AG04450 (cell line): ENCODE results near the gene TNFRSF19. TPM values are rescaled to one million over a fixed set of nuclear protein-coding genes. Genes with fewer than 3 reads are reported as not detected.

Source experiments
- CTCF ChIA-PET: fragments of 300-600, 350-600 bp; formaldehyde crosslinking; extraction: SDS; loops from one replicate; lab custom pipeline; 2022; ENCODE audit warnings: antibody characterized with exemption, inconsistent platforms; lab: Charles Lee
- POLR2A ChIA-PET: fragments of 350-600 bp; formaldehyde crosslinking; extraction: SDS; loops from one replicate; lab custom pipeline; 2021; ENCODE audit warnings: antibody characterized with exemption, inconsistent platforms; lab: Yijun Ruan, JAX
- DNase-seq: peaks from one replicate; pipeline ENCODE4 v3.0.0-alpha.2; 2011; ENCODE audit warnings: low read depth, low spot score
- H3K27ac ChIP-seq: one replicate; pipeline ENCODE4 v1.5.1; 2012; ENCODE audit warnings: low read depth, low read length, control low read depth
- H3K27me3 ChIP-seq: one replicate; pipeline ENCODE4 v1.6.0; 2012; ENCODE audit warnings: low read length; ENCODE audit not compliant: control insufficient read depth, insufficient read depth
- H3K4me3 ChIP-seq: 2 replicates; pipeline ENCODE4 v1.5.1; 2011; ENCODE audit warnings: mild to moderate bottlenecking, low read depth, low read length, control low read depth
- H3K9me3 ChIP-seq: 2 replicates; pipeline ENCODE4 v1.5.1; 2012; ENCODE audit warnings: low read length; ENCODE audit not compliant: control insufficient read depth, insufficient read depth
- polyA plus RNA-seq: library from polyadenylated mRNA; depleted of rRNA; stranded (reverse); fragments of >200 nt; gene quantifications from 2 replicates; pipeline ENCODE4 v1.2.3, GENCODE V29; 2011
- TF ChIP-seq, protein P1 (sequence below): IDR thresholded peaks from 2 replicates; pipeline ENCODE4 v1.5.1; 2011; ENCODE audit warnings: low read depth, low read length, control low read depth, inconsistent platforms

Gene TNFRSF19
- polyA plus RNA-seq, 1 experiment, result 183 TPM

DNA sequence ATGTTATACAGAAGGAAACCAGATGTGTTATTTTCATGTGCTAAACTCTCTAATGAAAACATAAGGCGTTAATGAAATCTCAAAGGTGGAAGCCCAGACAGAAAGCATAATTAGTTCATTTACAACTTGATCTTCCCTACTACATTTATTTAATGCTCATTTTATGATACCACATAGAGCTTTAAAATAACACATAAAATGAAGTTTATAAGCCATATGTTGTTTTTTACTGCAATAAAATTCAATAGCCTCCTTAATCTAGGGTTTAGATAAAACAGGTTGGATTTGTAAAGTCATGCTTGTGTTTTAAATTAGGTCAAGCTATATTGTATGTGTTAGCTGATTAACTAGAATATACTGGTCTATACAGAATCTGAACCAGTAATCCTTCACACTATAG lies 81.2 kb downstream of the TNFRSF19 start:
- H3K4me3 ChIP-seq, result no peak overlapping the region
- TF ChIP-seq, protein P1, sequence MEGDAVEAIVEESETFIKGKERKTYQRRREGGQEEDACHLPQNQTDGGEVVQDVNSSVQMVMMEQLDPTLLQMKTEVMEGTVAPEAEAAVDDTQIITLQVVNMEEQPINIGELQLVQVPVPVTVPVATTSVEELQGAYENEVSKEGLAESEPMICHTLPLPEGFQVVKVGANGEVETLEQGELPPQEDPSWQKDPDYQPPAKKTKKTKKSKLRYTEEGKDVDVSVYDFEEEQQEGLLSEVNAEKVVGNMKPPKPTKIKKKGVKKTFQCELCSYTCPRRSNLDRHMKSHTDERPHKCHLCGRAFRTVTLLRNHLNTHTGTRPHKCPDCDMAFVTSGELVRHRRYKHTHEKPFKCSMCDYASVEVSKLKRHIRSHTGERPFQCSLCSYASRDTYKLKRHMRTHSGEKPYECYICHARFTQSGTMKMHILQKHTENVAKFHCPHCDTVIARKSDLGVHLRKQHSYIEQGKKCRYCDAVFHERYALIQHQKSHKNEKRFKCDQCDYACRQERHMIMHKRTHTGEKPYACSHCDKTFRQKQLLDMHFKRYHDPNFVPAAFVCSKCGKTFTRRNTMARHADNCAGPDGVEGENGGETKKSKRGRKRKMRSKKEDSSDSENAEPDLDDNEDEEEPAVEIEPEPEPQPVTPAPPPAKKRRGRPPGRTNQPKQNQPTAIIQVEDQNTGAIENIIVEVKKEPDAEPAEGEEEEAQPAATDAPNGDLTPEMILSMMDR, result no peak
- ChIA-PET POLR2A (interaction anchor here (0.7 kb wide), 1 partner anchor 93 kb away, joined by 5 read pairs; no protein-coding TSS in a partner anchor), CTCF (interaction anchor here (0.8 kb wide), 1 partner anchor 12 kb away, joined by 3 read pairs; no protein-coding TSS in a partner anchor)
- H3K27ac ChIP-seq, result no peak overlapping the region
- no peak for DNase-seq
- H3K27me3 ChIP-seq, result no peaks in the 10 kb centered on the region
- no peaks in the 10 kb centered on the region for H3K9me3 ChIP-seq

DNA sequence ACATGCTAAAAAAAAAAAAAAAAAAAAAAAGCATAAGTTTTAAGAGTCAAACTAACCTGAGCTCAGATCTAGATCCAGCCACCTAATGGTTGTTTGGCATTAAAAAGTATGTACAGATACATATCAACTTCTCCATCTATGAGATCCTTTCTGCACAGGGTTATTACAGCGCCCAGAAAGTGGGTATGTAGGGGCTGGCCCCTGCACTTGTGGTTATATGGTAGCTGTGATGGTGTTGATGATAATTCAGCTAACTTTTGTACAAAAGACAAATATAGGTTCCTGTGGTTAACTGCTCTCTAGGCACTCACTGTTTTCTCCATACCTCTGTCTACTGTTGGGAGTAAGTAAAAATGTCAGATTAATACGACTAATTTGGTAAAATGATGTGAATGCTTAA lies 81.7 kb downstream of the TNFRSF19 start:
- CTCF ChIA-PET, result interaction anchor here (0.6 to 0.8 kb wide), 2 partner anchors 12 to 194 kb away, joined by 3 read pairs; no protein-coding TSS in a partner anchor
- H3K9me3 ChIP-seq, result no peaks in the 10 kb centered on the region
- no peak overlapping the region for H3K27ac ChIP-seq
- H3K4me3 ChIP-seq, result no peak overlapping the region
- H3K27me3 ChIP-seq, result no peaks in the 10 kb centered on the region
- DNase-seq, result no peak
- TF ChIP-seq, protein P1, result no peak
- POLR2A ChIA-PET, result interaction anchor here (0.7 kb wide), 1 partner anchor 93 kb away, joined by 5 read pairs; no protein-coding TSS in a partner anchor

DNA sequence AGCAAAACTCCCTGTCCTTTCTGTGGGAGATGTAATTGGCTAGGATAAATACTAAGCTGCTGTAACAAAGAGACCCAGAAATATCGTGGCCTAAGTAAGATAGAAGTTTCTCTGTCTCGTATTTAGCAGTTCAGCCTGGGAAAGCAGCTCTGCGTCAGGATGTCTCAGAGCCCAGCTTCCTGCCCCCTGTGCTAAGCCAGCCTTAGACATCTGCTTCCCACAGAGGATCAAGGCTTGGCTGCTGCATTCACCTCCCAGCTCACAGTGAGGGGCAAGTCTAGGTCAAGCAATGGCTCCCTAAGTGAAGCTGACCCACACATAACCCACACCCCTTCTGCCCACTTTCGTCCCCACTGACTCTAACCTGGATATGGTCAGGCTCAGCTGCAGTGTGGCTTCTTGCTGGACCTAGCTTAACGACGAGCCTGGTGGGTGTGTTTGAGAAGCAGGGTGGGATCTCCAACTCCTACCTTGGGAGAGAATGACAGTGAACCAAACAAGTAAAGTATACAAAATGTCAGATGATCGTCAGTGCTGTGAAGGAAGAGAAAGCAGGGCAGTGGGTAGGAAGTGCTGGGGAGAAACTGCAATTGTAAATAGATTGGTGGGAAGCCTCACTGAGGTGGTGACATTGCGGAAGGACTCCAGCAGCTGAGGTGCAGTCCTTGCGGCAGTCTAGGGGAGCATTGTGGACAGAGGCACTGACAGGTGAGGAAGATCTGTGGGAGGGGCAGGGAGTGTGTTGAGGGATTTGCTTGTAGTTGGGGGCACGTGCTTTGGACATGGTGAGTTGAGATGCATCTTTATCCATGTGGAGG lies 82.9 kb downstream of the TNFRSF19 start:
- CTCF ChIA-PET, result interaction anchor here (0.5 kb wide), 1 partner anchor 1040 kb away, joined by 4 read pairs; no protein-coding TSS in a partner anchor
- Histone ChIP-seq H3K27ac (peak overlapping the region; percentile 79), H3K4me3 (no peak overlapping the region), H3K9me3 (no peaks in the 10 kb centered on the region), H3K27me3 (no peaks in the 10 kb centered on the region)
- TF ChIP-seq, protein P1, result no peak
- DNase-seq, result no peak
- POLR2A ChIA-PET, result interaction anchor here (1.1 kb wide), 1 partner anchor 9 kb away, joined by 3 read pairs; no protein-coding TSS in a partner anchor

DNA sequence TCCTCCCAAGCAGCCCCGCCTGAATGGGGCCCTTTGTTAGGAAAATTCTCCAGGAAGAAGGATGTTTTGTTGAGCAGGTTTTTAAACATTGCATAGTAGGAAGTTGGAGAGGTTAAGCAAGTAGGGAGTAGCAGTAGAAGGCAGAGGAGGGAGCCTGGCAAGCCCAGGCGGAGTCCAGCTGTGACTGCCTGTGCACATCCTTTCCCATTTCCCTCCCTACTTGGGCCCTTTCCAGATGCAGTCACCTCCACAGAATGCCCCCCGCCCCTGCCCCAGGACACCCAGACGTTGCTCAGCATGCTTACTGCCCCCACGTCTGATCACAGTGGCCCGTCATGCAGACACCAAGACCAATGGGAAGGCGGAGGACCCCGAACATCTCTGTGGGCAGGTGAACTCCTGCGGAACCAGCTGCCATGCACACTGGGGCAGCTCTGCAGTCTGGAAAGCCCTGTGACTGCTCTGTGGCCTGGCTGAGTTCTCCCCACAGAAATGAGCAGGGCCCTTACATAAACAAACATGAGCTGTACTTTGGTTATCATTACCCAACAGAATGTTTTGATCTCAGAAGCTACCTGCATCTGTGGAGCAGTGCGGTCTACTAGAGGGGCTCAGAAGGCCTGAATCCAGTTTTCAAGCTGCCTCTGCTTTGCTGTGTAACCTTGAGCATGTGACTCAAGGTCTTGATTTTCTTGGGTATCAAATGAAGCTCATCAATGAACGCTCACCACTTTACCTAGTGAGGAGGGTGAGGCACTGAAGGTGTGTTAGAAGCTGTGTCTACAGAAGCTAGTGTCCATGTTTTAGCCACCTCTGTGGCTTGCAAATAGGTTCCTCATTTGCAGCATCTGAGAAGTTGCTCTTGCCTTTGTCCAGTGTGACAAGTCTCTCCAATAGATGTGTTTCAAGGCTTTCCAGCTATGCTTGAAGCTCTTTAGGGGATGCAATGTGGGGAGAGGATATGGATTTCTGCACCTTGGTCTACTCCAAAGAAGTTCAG lies 84.2 kb downstream of the TNFRSF19 start:
- TF ChIP-seq, protein P1, result no peak
- Histone ChIP-seq H3K27ac (peak overlapping the region; percentile 79), H3K9me3 (no peaks in the 10 kb centered on the region; the same call in 1 of the 2 replicates), H3K27me3 (no peaks in the 10 kb centered on the region), H3K4me3 (no peak overlapping the region)
- CTCF ChIA-PET, result interaction anchor here (0.5 to 0.6 kb wide), 2 partner anchors 24 to 144 kb away, joined by 3 to 9 read pairs; no protein-coding TSS in a partner anchor
- POLR2A ChIA-PET, result interaction anchor here (0.5 to 1.7 kb wide), 2 partner anchors 19 to 284 kb away, joined by 4 to 8 read pairs; no protein-coding TSS in a partner anchor
- no peak for DNase-seq
